OCI-LY1 (cell line): ENCODE results near the gene ERH.

Source experiments
- H2AFZ ChIP-seq: fragments of 200-600 bp; sonication (generic), shearing (Covaris generic); 2 replicates; pipeline ENCODE4 v1.6.0; 2014; ENCODE audit warnings: antibody characterized with exemption, mild to moderate bottlenecking, low read length
- H3F3A ChIP-seq: fragments of 200-600 bp; sonication (generic), shearing (Covaris generic); 2 replicates; pipeline ENCODE4 v1.6.0; 2014; ENCODE audit warnings: mild to moderate bottlenecking, antibody characterized with exemption, low read length, moderate library complexity; ENCODE audit not compliant: insufficient read depth
- H3K27ac ChIP-seq: fragments of 200-600 bp; sonication (generic); 2 replicates; pipeline ENCODE4 v1.5.1; 2014; ENCODE audit warnings: low read length, mixed run types, mild to moderate bottlenecking, low read depth; ENCODE audit not compliant: poor library complexity, severe bottlenecking
- H3K27me3 ChIP-seq: fragments of 200-600 bp; sonication (generic); 2 replicates; pipeline ENCODE4 v1.6.0; 2014; ENCODE audit warnings: antibody characterized with exemption, mild to moderate bottlenecking, low read length, moderate library complexity; ENCODE audit not compliant: insufficient read depth
- H3K36me3 ChIP-seq: fragments of 200-600 bp; sonication (generic); 2 replicates; pipeline ENCODE4 v1.6.1; 2014; ENCODE audit warnings: mild to moderate bottlenecking, antibody characterized with exemption, low read length, moderate library complexity, mixed read lengths; ENCODE audit not compliant: insufficient read depth
- H3K4me1 ChIP-seq: fragments of 200-600 bp; sonication (generic); 2 replicates; pipeline ENCODE4 v1.5.1; 2014; ENCODE audit warnings: mild to moderate bottlenecking, low read length, moderate library complexity; ENCODE audit not compliant: insufficient read depth, severe bottlenecking
- H3K4me2 ChIP-seq: fragments of 200-600 bp; sonication (generic), shearing (Covaris generic); 2 replicates; pipeline ENCODE4 v1.6.1; 2014; ENCODE audit warnings: low read length
- H3K4me3 ChIP-seq: fragments of 200-600 bp; sonication (generic); 2 replicates; pipeline ENCODE4 v1.5.1; 2014; ENCODE audit warnings: low read length, low read depth, mild to moderate bottlenecking, mixed read lengths; ENCODE audit not compliant: poor library complexity, severe bottlenecking
- H3K79me2 ChIP-seq: fragments of 200-600 bp; shearing (Covaris generic); 2 replicates; pipeline ENCODE4 v1.6.1; 2016; ENCODE audit warnings: mixed run types, low read length, mixed read lengths; ENCODE audit not compliant: insufficient read depth
- H3K9ac ChIP-seq: fragments of 200-600 bp; sonication (generic), shearing (Covaris generic); 2 replicates; pipeline ENCODE4 v1.6.1; 2014; ENCODE audit warnings: mild to moderate bottlenecking, low read length, mixed read lengths
- H3K9me2 ChIP-seq: fragments of 200-600 bp; sonication (generic), shearing (Covaris generic); 2 replicates; pipeline ENCODE4 v1.6.1; 2014; ENCODE audit warnings: low read depth, mild to moderate bottlenecking, low read length, mixed read lengths
- H3K9me3 ChIP-seq: fragments of 200-600 bp; shearing (Covaris generic); 2 replicates; pipeline ENCODE4 v1.6.1; 2014; ENCODE audit warnings: low read length, mixed read lengths
- H4K20me1 ChIP-seq: fragments of 200-600 bp; sonication (generic), shearing (Covaris generic); 2 replicates; pipeline ENCODE4 v1.6.0; 2016; ENCODE audit warnings: mild to moderate bottlenecking, low read length; ENCODE audit not compliant: insufficient read depth
- CTCF ChIP-seq: fragments of 200-600 bp; sonication (generic), shearing (Covaris generic); IDR thresholded peaks from 2 replicates; pipeline ENCODE4 v1.5.1; 2017; ENCODE audit warnings: mild to moderate bottlenecking, antibody characterized with exemption, low read length, moderate library complexity, mixed read lengths
- EZH2 ChIP-seq: fragments of 200-600 bp; sonication (generic), shearing (Covaris generic); IDR thresholded peaks from 2 replicates; pipeline ENCODE4 v1.8.0; 2017; ENCODE audit warnings: borderline replicate concordance, mixed run types, mild to moderate bottlenecking, antibody characterized with exemption, low read length, moderate library complexity, mixed read lengths

The ERH gene

GRCh38 chr14:69374235-69374634 lies 23.9 kb downstream of the ERH start:
- no peak for TF ChIP-seq CTCF
- TF ChIP-seq EZH2, result no peak
- H3K9me2 ChIP-seq, result no peaks in the 10 kb centered on the region
- H3K4me3 ChIP-seq, result no peak overlapping the region
- H3K79me2 ChIP-seq, result no peaks in the 10 kb centered on the region
- H3K27me3 ChIP-seq, result no peaks in the 10 kb centered on the region
- H3K9me3 ChIP-seq, result no peaks in the 10 kb centered on the region
- peaks cover 43% of the 10 kb centered on the region for H3K36me3 ChIP-seq
- no peak overlapping the region for H3K27ac ChIP-seq
- no peaks in the 10 kb centered on the region for H4K20me1 ChIP-seq
- H3K9ac ChIP-seq, result no peak overlapping the region
- no peaks in the 10 kb centered on the region for H3K4me1 ChIP-seq
- no peak overlapping the region for H3K4me2 ChIP-seq
- H2AFZ ChIP-seq, result no peak overlapping the region
- H3F3A ChIP-seq, result no peaks in the 10 kb centered on the region

- H3K27ac ChIP-seq, result no peak overlapping the region
- no peaks in the 10 kb centered on the region for H4K20me1 ChIP-seq
- no peaks in the 10 kb centered on the region for H3K4me1 ChIP-seq
- no peaks in the 10 kb centered on the region for H3K9me3 ChIP-seq
- no peak overlapping the region for H3K4me3 ChIP-seq
- no peaks in the 10 kb centered on the region for H3K27me3 ChIP-seq
- H3K79me2 ChIP-seq, result no peaks in the 10 kb centered on the region
- no peak overlapping the region for H2AFZ ChIP-seq
- H3K9ac ChIP-seq, result no peak overlapping the region
- H3K36me3 ChIP-seq, result peaks cover 33% of the 10 kb centered on the region
- TF ChIP-seq EZH2, result no peak
- no peak for TF ChIP-seq CTCF
- H3K9me2 ChIP-seq, result no peaks in the 10 kb centered on the region
- no peaks in the 10 kb centered on the region for H3F3A ChIP-seq
- no peak overlapping the region for H3K4me2 ChIP-seq
These were observed 25.0 kb downstream of the ERH start for GRCh38 chr14:69373104-69373503.

GRCh38 chr14:69372146-69372545 lies 26.0 kb downstream of the ERH start:
- TF ChIP-seq EZH2 (no peak), CTCF (no peak)
- no peak overlapping the region for H3K9ac ChIP-seq
- H2AFZ ChIP-seq, result no peak overlapping the region
- no peaks in the 10 kb centered on the region for H3K4me1 ChIP-seq
- H3K36me3 ChIP-seq, result peaks cover 25% of the 10 kb centered on the region
- no peaks in the 10 kb centered on the region for H3K9me3 ChIP-seq
- H3K4me3 ChIP-seq, result no peak overlapping the region
- H3F3A ChIP-seq, result no peaks in the 10 kb centered on the region
- H3K27me3 ChIP-seq, result no peaks in the 10 kb centered on the region
- H3K79me2 ChIP-seq, result no peaks in the 10 kb centered on the region
- H3K4me2 ChIP-seq, result no peak overlapping the region
- no peak overlapping the region for H3K27ac ChIP-seq
- H3K9me2 ChIP-seq, result no peaks in the 10 kb centered on the region
- H4K20me1 ChIP-seq, result no peaks in the 10 kb centered on the region
